ENCODE results near the gene PLA2G2E.

DNA sequence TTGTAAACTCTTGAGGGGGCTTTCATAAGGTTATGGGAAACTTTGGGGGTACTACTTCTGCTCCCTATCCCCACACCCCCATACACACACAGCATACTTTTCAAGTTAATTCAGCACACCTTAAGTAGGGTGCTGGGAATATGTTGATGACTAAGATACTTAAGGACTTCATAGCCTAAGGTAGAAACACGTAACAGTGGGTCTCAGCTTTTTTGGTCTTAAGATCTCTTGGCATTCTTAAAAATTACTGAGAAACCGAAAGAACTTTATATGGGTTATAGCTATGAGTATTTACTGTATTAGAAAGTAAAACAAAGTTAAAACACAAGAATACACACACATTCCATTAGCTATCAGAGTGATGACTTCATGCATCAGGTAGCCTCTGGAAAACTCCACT, 39.1 kb downstream of the PLA2G2E start:
- TF ChIP-seq ZNF274 (IDR thresholded peaks at IDR 0.05; ENCODE audit: low read depth, low read length) (no peak), SUZ12 (IDR thresholded peaks at IDR 0.05; ENCODE audit: extremely low read depth, insufficient read depth, insufficient read length) (no peak), YY1 (IDR thresholded peaks at IDR 0.05; ENCODE audit: insufficient read depth, insufficient read length) (no peak)

Measured in NT2/D1 (cell line).